IMR-90 (cell line): ENCODE data around the gene PDLIM5. TPM values are rescaled to one million over a fixed set of nuclear protein-coding genes. Genes with fewer than 3 reads are reported as not detected.

Experiments
- ATAC-seq: fragments of 200-7000 bp; cut with Tn5 transposase; 2 replicates; pipeline ENCODE4 v1.9.1; 2020; ENCODE audit warnings: low read depth, mild to moderate bottlenecking, moderate library complexity
- BruUV-seq: library from RNA; stranded (reverse); fragments of 400-500 nt; replicated peaks from 2 replicates; lab custom pipeline; 2021; lab: Mats Ljungman, UMichigan
- CTCF ChIA-PET: fragments of 300-600 bp; formaldehyde crosslinking; extraction: SDS; loops from one replicate; lab custom pipeline; 2021; ENCODE audit warnings: antibody characterized with exemption; lab: Yijun Ruan, JAX
- POLR2A ChIA-PET: fragments of 300-600 bp; sonication (Branson Sonifier 250); formaldehyde crosslinking; loops from one replicate; lab custom pipeline; 2022; ENCODE audit warnings: antibody characterized with exemption; ENCODE audit not compliant: unreplicated experiment; lab: Charles Lee
- DNase-seq: peaks from one replicate; pipeline ENCODE4 v3.0.0; 2013
- H2AFZ ChIP-seq: replicated peaks from 2 replicates; pipeline ENCODE3; 2013; ENCODE audit warnings: low read length, mild to moderate bottlenecking; ENCODE audit not compliant: poor library complexity
- H2AK5ac ChIP-seq: 2 replicates; pipeline ENCODE4 v1.6.1; 2013; ENCODE audit warnings: low read depth, low read length, inconsistent platforms
- H2AK9ac ChIP-seq: replicated peaks from 2 replicates; pipeline ENCODE3; 2013; ENCODE audit warnings: mild to moderate bottlenecking, low read depth, low read length, moderate library complexity; ENCODE audit not compliant: poor library complexity
- H2BK120ac ChIP-seq: 2 replicates; pipeline ENCODE4 v1.6.1; 2013; ENCODE audit warnings: low read depth, low read length, inconsistent platforms
- H2BK15ac ChIP-seq: 3 replicates; pipeline ENCODE4 v1.6.1; 2013; ENCODE audit warnings: low read depth, low read length, inconsistent platforms
- H2BK20ac ChIP-seq: 2 replicates; pipeline ENCODE4 v1.6.1; 2013; ENCODE audit warnings: low read depth, mild to moderate bottlenecking, inconsistent platforms, low read length, moderate library complexity
- H2BK5ac ChIP-seq: 2 replicates; pipeline ENCODE4 v1.6.1; 2013; ENCODE audit warnings: mild to moderate bottlenecking, low read depth, low read length, inconsistent platforms; ENCODE audit not compliant: poor library complexity, severe bottlenecking
- H3K14ac ChIP-seq: replicated peaks from 2 replicates; pipeline ENCODE4 v1.6.1; 2013; ENCODE audit warnings: low read depth, low read length, inconsistent platforms
- H3K18ac ChIP-seq: 2 replicates; pipeline ENCODE4 v1.6.1; 2013; ENCODE audit warnings: low read depth, low read length, control low read depth
- H3K23ac ChIP-seq: 2 replicates; pipeline ENCODE4 v1.6.1; 2013; ENCODE audit warnings: low read depth, low read length, inconsistent platforms
- H3K27ac ChIP-seq: 2 replicates; pipeline ENCODE4 v1.5.1; 2013; ENCODE audit warnings: mild to moderate bottlenecking, control low read depth, low read length; ENCODE audit not compliant: insufficient read depth
- H3K27me3 ChIP-seq: 2 replicates; pipeline ENCODE4 v1.6.1; 2013; ENCODE audit warnings: low read length; ENCODE audit not compliant: control insufficient read depth, insufficient read depth
- H3K36me3 ChIP-seq: 2 replicates; pipeline ENCODE4 v1.6.1; 2013; ENCODE audit warnings: low read length, mixed read lengths; ENCODE audit not compliant: control insufficient read depth, insufficient read depth
- H3K4ac ChIP-seq: 2 replicates; pipeline ENCODE4 v1.6.1; 2013; ENCODE audit warnings: low read depth, low read length, inconsistent platforms
- H3K4me1 ChIP-seq: 2 replicates; pipeline ENCODE4 v1.6.1; 2013; ENCODE audit warnings: low read length, mixed read lengths; ENCODE audit not compliant: control insufficient read depth, insufficient read depth
- H3K4me2 ChIP-seq: 2 replicates; pipeline ENCODE4 v1.6.1; 2013; ENCODE audit warnings: low read depth, mild to moderate bottlenecking, control low read depth, low read length, moderate library complexity
- H3K4me3 ChIP-seq: 2 replicates; pipeline ENCODE4 v1.5.1; 2013; ENCODE audit warnings: low read depth, mild to moderate bottlenecking, control low read depth, low read length, moderate library complexity; ENCODE audit not compliant: insufficient read depth
- H3K56ac ChIP-seq: 2 replicates; pipeline ENCODE4 v1.6.1; 2013; ENCODE audit warnings: low read length, inconsistent platforms; ENCODE audit not compliant: insufficient read depth; ENCODE audit errors: extremely low read depth
- H3K79me1 ChIP-seq, 2 experiments: 2 replicates each; pipeline ENCODE4 v1.6.1; 2013; ENCODE audit warnings: low read length in 2 of 2, inconsistent platforms in 1 of 2, low read depth in 1 of 2
- H3K9ac ChIP-seq: 2 replicates; pipeline ENCODE4 v1.6.1; 2013; ENCODE audit warnings: low read depth, low read length, control low read depth
- H3K9me1 ChIP-seq: 2 replicates; pipeline ENCODE4 v1.6.1; 2013; ENCODE audit warnings: low read length, inconsistent platforms; ENCODE audit not compliant: insufficient read depth
- H3K9me3 ChIP-seq: 2 replicates; pipeline ENCODE4 v1.6.1; 2013; ENCODE audit warnings: low read length; ENCODE audit not compliant: control insufficient read depth, insufficient read depth
- H4K20me1 ChIP-seq: 2 replicates; pipeline ENCODE4 v1.6.1; 2013; ENCODE audit warnings: low read length, inconsistent platforms; ENCODE audit not compliant: insufficient read depth
- H4K5ac ChIP-seq: 2 replicates; pipeline ENCODE4 v1.6.1; 2013; ENCODE audit warnings: mild to moderate bottlenecking, low read depth, low read length, control low read depth
- H4K8ac ChIP-seq, 2 experiments: 2 replicates each; pipeline ENCODE4 v1.6.1; 2013; ENCODE audit warnings: low read depth in 2 of 2, low read length in 2 of 2, control low read depth in 1 of 2, inconsistent platforms in 1 of 2
- H4K91ac ChIP-seq: 2 replicates; pipeline ENCODE4 v1.6.1; 2013; ENCODE audit warnings: low read depth, low read length, inconsistent platforms; ENCODE audit not compliant: insufficient read depth
- CEBPB ChIP-seq: IDR thresholded peaks from 2 replicates; pipeline ENCODE4 v1.6.1; 2012; ENCODE audit warnings: low read depth, low read length, improper control_type of control experiment
- CTCF ChIP-seq: conservative IDR thresholded peaks from 2 replicates; pipeline ENCODE4 v1.5.1; 2012; ENCODE audit warnings: mild to moderate bottlenecking, low read depth, low read length, improper control_type of control experiment
- POLR2A ChIP-seq: IDR thresholded peaks from 2 replicates; pipeline ENCODE4 v1.6.1; 2012; ENCODE audit warnings: mild to moderate bottlenecking, low read depth, low read length
- SMC3 ChIP-seq: fragments of 150-350 bp; IDR thresholded peaks from 2 replicates; pipeline ENCODE4 v1.6.1; 2016; ENCODE audit warnings: low read depth, mild to moderate bottlenecking, antibody characterized with exemption, low read length, moderate library complexity
- USF2 ChIP-seq: fragments of 150-350 bp; IDR thresholded peaks from 2 replicates; pipeline ENCODE4 v1.6.1; 2017; ENCODE audit warnings: mild to moderate bottlenecking, antibody characterized with exemption, low read length, low read depth
- WGBS, 2 experiments: methylation state at CpG; one replicate each; pipeline versions ENCODE4 v1.1.5 to v1.1.7; 2013; ENCODE audit warnings: missing lambda C conversion rate in 2 of 2; ENCODE audit not compliant: insufficient read length in 1 of 2; ENCODE audit errors: extremely low coverage in 2 of 2; 5-methylcytosine and 5-hydroxymethylcytosine counted together
- dilution Hi-C: fragments of 300-500 bp; cut with HindIII; formaldehyde crosslinking; loops from one replicate; pipeline ENCODE4 v1.14.3; 2018; ENCODE audit warnings: low sequenced_read_pairs; ENCODE audit not compliant: unreplicated experiment
- in situ Hi-C: fragments of 300-500 bp; cut with MboI; formaldehyde crosslinking; loops from 3 replicates; pipeline ENCODE4 v1.14.3; 2019; ENCODE audit warnings: low sequenced_read_pairs, inconsistent platforms, mixed read lengths
- intact Hi-C: fragments of 100-400 bp; cut with micrococcal nuclease; formaldehyde crosslinking; loops from 2 replicates; pipeline ENCODE4 v1.10.0; 2022
- polyA plus RNA-seq, 3 experiments: library from polyadenylated mRNA; depleted of rRNA; stranded (reverse); fragments of >200 nt; gene quantifications; 2 replicates each; pipeline ENCODE4 v1.2.3, GENCODE V29; 2012; ENCODE audit warnings: low replicate concordance in 1 of 3
- total RNA-seq: library from RNA; depleted of rRNA; stranded (reverse); fragments of >200 nt; gene quantifications from 2 replicates; pipeline ENCODE4 v1.2.3, GENCODE V29; 2012

PDLIM5 gene
- total and polyA plus RNA-seq, 2 of the 4 experiments (the other 2 are of a cell fraction): 96.5 to 188 TPM

- Histone ChIP-seq H3K4me1 (no peaks in the 10 kb centered on the region), H3K36me3 (no peaks in the 10 kb centered on the region), H2BK5ac (no peak overlapping the region), H3K56ac (no peak overlapping the region), H3K23ac (no peak overlapping the region), H3K4ac (no peak overlapping the region), H3K9ac (no peak overlapping the region), H3K79me1 (no peaks in the 10 kb centered on the region), H3K4me3 (no peak overlapping the region), H2AK5ac (no peak overlapping the region), H4K91ac (no peak overlapping the region), H4K5ac (no peak overlapping the region), H3K9me1 (no peaks in the 10 kb centered on the region), H3K18ac (no peak overlapping the region), H2BK20ac (no peak overlapping the region), H2BK15ac (no peak overlapping the region), H4K8ac (no peak overlapping the region), H2AK9ac (no peak overlapping the region), H3K14ac (no peak overlapping the region), H3K27me3 (no peaks in the 10 kb centered on the region), H3K9me3 (no peaks in the 10 kb centered on the region), H3K4me2 (no peak overlapping the region), H3K27ac (no peak overlapping the region), H2BK120ac (no peak overlapping the region), H2AFZ (no peak overlapping the region), H4K20me1 (no peaks in the 10 kb centered on the region)
- dilution Hi-C loops: no loop called here
- in situ Hi-C loops: no loop called here
- ATAC-seq: no peak
- WGBS, 2 experiments: no CpG with 5 or more reads among the region's 5 CpGs
- TF ChIP-seq CTCF: no peak
- no peak for TF ChIP-seq SMC3
- no peak for TF ChIP-seq POLR2A
- no peak for TF ChIP-seq USF2
- TF ChIP-seq CEBPB: no peak
- intact Hi-C loops: no loop called here
- DNase-seq: no peak
- BruUV-seq: no TSS peak
- ChIA-PET CTCF (interaction anchor here (0.6 to 0.7 kb wide), 3 partner anchors 30 to 523 kb away, joined by 3 to 4 read pairs (median 4); no protein-coding TSS in a partner anchor), POLR2A (interaction anchor here (0.6 kb wide), 1 partner anchor 50 kb away, joined by 7 read pairs; no protein-coding TSS in a partner anchor)
Measured at GRCh38 chr4:94686086-94686485, 234.3 kb downstream of the PDLIM5 start.
